Urinary bladder (tissue), 4 donors: ENCODE data around the gene AMPH. TPM values are rescaled to one million over a fixed set of nuclear protein-coding genes. Genes with fewer than 3 reads are reported as not detected.
"Not testable (repeated sequence)": the region's sequence is repeated elsewhere in the genome, so short reads cannot be mapped to it uniquely, and the experiment has no call there.

Source experiments
- DNase-seq: peaks from one replicate; pipeline ENCODE4 v3.0.0-alpha.2; 2015; ENCODE audit errors: extremely low spot score
- H3K27ac ChIP-seq: one replicate; pipeline ENCODE4 v1.5.1; 2013; ENCODE audit warnings: low read depth, mild to moderate bottlenecking, moderate library complexity
- H3K36me3 ChIP-seq: one replicate; pipeline ENCODE4 v1.6.1; 2013; ENCODE audit warnings: mild to moderate bottlenecking, moderate library complexity; ENCODE audit not compliant: insufficient read depth
- H3K4me1 ChIP-seq: one replicate; pipeline ENCODE4 v1.6.1; 2013; ENCODE audit warnings: mild to moderate bottlenecking, moderate library complexity; ENCODE audit not compliant: insufficient read depth
- H3K4me3 ChIP-seq: one replicate; pipeline ENCODE4 v1.5.1; 2013; ENCODE audit warnings: low read depth, low read length
- WGBS: extraction: QIAGEN DNeasy Blood & Tissue Kit; methylation state at CpG from one replicate; pipeline ENCODE4 v1.1.7; 2013; 5-methylcytosine and 5-hydroxymethylcytosine counted together
- polyA plus RNA-seq: library from polyadenylated mRNA; stranded (reverse); fragments of 200-250 nt; gene quantifications from one replicate; pipeline ENCODE4 v1.2.3, GENCODE V29; 2013
- total RNA-seq: library from RNA; depleted of rRNA; stranded (reverse); fragments of >200 nt; gene quantifications from one replicate; pipeline ENCODE4 v1.2.3, GENCODE V29; 2014
- donor health status: healthy with polysubstance abuse.
- donor health status: healthy.

AMPH gene
- total and polyA plus RNA-seq, 2 donors = 5.0 to 15.3 TPM

DNA sequence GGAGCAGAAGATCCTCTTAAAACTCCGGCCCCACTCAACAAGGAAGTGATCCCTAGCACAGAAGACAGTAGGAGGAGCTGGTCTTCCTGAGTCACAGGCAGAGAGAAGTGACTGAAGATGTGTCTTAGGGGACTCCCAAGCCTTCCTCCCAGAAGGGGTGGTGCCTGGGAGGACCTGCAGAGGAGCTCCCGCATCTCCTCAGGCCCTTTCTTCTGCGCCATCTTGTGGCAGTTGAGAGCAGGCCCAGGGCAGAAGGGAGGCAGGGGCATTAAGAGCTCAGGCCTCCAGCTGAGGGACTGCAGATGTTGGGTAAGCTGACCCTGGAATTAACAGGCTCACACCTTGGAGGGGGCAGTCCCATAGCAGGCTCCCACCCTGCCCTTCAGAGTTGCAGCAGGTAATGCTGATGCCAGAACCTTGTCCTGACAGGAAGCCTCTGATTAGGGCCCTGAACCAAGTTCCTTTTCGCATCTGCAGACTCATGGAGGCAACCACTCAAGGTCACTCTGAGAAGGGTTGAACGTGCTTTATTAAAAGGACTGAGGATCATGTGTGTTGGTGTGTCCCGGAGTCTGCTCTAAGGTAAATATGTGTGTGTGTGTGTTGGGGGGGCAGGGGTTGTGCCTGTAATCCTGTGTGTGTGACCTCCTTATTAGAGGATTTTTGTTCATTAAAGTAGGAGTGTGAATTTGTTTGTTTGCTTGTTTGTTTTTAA is 281.1 kb downstream of the AMPH start:
- H3K4me1 ChIP-seq, H3K27ac ChIP-seq, DNase-seq, H3K4me3 ChIP-seq, H3K36me3 ChIP-seq: not testable (repeated sequence)
- 74% methylated on average over 6 of the region's 6 CpGs for WGBS

DNA sequence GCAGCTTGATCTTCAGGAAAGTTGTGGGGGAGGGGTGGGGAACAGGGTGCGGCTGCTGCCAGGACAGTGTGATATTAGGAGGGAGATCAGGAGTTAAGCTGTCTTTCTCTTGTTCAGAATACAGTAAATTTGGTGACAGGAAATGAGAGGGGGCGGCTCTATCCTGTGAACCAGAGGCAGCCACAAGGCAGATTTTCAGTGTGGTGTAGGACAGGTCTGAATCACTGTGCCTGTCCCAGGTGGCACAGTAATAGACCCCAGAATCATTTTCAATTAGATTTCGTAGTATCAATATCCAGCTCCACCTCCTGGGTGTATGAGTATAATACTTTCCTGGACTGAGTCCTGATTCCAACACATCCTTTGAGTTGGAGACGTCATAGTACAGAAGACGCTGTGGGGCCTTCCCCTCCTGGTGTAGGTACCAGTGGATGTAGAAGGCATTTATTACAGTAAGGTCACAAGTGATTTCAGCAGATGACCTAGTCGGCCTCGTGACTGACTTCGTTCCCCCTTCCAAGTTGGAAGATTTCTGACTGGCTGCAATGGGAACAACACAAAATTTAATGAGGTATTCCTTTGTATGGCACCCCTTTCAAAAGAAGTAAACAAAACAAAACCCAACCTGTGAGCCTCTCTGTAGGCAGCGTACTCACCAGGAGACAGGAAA is 281.9 kb downstream of the AMPH start:
- WGBS = 87% methylated on average over 9 of the region's 9 CpGs
- DNase-seq, H3K36me3 ChIP-seq, H3K4me1 ChIP-seq, H3K4me3 ChIP-seq, H3K27ac ChIP-seq: not testable (repeated sequence)

DNA sequence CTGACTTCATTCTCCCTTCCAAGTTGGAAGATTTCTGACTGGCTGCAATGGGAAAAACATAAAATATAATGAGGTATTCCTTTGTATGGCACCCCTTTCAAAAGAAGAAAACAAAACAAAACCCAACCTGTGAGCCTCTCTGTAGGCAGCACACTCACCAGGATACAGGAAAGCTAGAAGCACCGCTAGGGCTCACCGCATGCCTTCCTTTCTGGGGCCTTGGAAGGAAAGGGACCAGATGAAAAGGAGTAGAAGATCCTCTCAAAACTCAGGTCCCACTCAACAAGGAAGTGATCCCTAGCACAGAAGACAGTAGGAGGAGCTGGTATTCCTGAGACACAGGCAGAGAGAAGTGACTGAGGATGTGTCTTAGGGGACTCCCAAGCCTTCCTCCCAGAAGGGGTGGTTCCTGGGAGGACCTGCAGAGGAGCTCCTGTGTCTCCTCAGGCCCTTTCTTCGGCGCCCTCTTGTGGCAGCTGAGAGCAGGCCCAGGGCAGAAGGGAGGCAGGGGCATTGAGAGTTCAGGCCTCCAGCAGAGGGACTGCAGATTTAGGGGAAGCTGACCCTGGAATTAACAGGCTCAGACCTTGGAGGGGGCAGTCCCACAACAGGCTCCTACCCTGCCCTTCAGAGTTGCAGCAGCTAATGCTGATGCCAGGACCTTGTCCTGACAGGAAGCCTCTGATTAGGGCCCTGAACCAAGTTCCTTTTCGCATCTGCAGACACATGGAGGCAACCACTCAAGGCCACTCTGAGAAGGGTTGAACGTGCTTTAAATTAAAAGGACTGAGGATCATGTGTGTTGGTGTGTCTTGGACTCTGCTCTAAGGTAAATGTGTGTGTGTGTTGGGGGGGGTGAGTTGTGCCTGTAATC is 285.6 kb downstream of the AMPH start:
- not testable (repeated sequence) for H3K4me3 ChIP-seq, H3K36me3 ChIP-seq, DNase-seq, H3K27ac ChIP-seq, H3K4me1 ChIP-seq
- 55% methylated on average over 6 of the region's 6 CpGs for WGBS

DNA sequence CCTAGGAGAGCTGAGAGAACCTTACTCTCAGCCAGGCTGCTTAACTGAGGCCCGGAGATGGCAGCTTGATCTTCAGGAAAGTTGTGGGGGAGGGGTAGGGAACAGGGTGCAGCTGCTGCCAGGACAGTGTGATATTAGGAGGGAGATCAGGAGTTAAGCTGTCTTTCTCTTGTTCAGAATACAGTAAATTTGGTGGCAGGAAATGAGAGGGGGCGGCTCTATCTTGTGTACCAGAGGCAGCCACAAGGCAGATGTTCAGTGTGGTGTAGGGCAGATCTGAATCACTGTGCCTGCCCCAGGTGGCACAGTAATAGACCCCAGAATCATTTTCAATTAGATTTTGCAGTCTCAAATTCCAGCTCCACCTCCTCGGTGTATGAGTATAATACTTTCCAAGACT is 286.4 kb downstream of the AMPH start:
- DNase-seq, H3K4me1 ChIP-seq, H3K4me3 ChIP-seq, H3K36me3 ChIP-seq, H3K27ac ChIP-seq: not testable (repeated sequence)
- 68% methylated on average over 3 of the region's 3 CpGs for WGBS

DNA sequence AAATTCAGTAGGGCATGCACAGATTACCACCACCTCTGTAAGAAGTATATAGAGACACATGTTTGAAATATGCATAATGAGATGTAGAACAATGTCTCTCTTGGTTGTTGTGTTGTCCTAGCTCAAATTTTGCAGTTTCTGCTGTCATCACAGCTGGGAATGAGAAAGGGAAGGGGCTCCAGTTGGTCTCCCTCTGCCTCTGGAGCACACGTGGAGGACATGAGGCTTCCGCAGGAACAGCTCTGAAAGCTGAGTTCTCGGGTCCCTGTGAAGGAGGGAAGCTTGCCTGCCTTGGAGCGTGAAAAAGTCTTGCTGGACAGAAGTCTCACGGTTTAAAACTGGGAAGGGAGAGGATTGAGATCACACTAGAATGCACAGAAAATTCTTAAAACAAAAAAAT is 289.0 kb downstream of the AMPH start:
- WGBS = 52% methylated on average over 5 of the region's 5 CpGs
- not testable (repeated sequence) for H3K36me3 ChIP-seq, H3K27ac ChIP-seq, H3K4me3 ChIP-seq, H3K4me1 ChIP-seq, DNase-seq

DNA sequence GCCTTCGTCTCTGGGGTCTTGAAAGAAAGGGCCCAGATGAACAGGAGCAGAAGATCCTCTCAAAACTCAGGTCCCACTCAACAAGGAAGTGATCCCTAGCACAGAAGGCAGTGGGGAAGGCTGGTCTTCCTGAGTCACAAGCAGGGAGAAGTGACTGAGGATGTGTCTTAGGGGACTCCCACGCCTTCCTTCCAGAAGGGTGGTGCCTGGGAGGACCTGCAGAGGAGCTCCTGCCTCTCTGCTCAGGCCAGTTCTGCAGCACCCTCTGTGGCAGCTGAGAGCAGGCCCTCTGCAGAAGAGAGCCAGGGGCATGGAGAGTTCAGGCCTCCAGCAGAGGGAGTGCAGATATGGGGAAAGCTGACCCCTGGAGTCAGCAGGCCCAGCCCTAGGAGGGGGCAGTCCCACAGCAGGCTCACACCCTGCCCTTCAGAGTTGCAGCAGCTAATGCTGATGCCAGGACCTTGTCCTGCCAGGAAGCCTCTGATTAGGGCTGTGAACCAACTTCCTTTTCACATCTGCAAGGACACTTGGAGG is 289.9 kb downstream of the AMPH start:
- H3K4me3 ChIP-seq, H3K27ac ChIP-seq, DNase-seq, H3K4me1 ChIP-seq, H3K36me3 ChIP-seq: not testable (repeated sequence)
- WGBS = 81% methylated on average over 2 of the region's 2 CpGs

DNA sequence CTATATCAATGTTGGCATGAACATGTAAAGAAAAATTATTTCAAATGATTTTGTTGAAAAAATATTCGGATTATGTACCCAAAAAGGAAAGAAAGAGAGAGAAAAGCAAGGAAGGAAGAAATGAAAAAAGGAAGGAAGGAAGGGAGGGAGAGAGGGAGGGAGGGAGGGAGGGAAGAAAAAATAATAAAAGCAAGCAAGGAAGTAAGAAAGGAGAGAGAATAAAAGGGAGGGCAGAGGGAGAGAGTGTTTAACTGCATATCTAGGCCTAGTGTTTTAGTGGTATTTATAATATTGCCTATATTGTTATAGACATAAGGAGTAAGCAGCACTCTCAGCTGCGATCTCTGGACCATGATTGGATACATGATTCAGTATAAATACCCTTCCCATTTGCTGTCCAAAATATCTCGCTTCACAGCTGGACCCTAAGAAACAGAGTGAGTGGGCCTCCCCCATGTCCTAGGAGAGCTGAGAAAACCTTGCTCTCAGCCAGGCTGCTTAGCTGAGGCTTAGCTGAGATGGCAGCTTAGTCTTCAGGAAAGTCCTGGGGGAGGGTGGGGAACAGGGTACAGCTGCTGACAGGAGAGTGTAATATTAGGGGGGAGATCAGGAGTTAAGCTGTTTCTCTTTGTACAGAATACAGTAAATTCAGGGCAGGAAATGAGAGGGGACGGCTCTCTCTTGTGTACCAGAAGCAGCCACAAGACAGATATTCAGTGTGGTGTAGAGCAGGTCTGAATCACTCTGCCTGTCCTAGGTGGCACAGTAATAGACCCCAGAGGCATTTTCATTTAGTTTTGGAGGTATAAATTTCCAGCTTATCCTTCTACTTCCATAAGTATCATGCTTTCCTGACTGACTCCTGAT is 291.0 kb downstream of the AMPH start:
- Histone ChIP-seq H3K27ac (no peak overlapping the region), H3K4me1 (no peaks in the 10 kb centered on the region), H3K4me3 (no peak overlapping the region), H3K36me3 (no peaks in the 10 kb centered on the region)
- no peak for DNase-seq
- WGBS = 71% methylated on average over 4 of the region's 4 CpGs

DNA sequence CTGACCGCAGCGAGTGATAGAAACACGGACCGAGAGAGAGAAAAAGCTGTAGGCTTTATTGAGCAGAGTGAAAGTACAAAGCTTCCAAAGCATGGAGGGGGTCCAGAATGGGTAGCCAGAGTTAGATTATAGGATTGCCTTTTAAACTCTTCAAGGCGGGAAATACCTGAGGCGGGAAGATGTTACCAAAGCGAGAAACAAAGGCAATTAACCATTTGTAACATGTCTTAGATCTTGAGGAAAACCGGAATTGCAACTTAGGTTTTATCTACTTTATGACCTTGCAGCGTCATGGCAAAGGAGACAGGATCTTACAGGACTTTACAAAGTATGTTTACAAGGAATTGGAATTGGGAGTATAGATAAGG is 295.0 kb downstream of the AMPH start:
- 44% methylated on average over 9 of the region's 9 CpGs for WGBS
- H3K4me3 ChIP-seq, H3K4me1 ChIP-seq, H3K36me3 ChIP-seq, H3K27ac ChIP-seq, DNase-seq: not testable (repeated sequence)

DNA sequence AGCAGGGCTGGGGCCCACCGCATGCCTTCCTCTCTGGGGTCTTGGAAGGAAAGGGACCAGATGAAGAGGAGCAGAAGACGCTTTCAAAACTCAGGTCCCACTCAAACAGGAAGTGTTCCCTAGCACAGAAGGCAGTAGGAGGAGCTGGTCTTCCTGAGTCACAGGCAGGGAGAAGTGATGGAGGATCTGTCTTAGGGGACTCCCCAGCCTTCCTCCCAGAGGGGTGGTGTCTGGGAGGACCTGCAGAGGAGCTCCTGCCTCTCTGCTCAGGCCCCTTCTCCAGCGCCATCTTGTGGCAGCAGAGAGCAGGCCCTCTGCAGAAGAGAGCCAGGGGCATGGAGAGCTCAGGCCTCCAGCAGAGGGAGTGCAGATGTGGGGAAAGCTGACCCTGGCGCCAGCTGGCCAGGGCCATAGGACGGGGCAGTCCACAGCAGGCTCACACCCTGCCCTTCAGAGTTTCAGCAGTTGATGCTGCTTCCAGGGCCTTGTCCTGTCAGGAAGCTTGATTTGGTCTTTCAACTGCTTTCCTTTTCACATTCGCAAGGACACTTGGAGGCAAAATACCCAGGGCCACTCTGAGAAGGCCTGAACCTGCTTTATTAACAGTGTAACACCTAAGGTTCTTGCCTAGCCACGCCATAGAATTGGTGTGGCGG is 295.6 kb downstream of the AMPH start:
- Histone ChIP-seq H3K4me3 (no peak overlapping the region), H3K27ac (no peak overlapping the region), H3K36me3 (no peaks in the 10 kb centered on the region), H3K4me1 (no peaks in the 10 kb centered on the region)
- DNase-seq = no peak
- WGBS = 55% methylated on average over 8 of the region's 8 CpGs

DNA sequence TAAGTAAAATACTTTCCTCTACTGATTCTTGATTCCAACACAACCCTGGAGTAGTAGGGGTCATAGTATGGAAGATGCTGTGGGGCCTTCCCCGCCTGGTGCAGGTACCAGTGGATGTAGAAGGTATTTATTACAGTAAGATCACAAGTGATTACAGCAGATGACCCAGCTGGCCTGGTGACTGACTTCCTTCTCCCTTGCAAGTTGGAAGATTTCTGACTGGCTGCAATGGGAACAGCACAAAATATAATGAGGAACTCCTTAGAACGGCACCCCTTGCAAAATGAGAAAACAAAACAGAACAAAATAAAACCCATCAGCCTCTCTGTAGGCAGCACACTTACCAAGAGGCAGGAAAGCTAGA is 296.1 kb downstream of the AMPH start:
- WGBS = 81% methylated on average over 2 of the region's 2 CpGs
- no peaks in the 10 kb centered on the region for H3K4me1 ChIP-seq
- no peak for DNase-seq
- H3K4me3 ChIP-seq = no peak overlapping the region
- H3K27ac ChIP-seq = no peak overlapping the region
- H3K36me3 ChIP-seq = no peaks in the 10 kb centered on the region

DNA sequence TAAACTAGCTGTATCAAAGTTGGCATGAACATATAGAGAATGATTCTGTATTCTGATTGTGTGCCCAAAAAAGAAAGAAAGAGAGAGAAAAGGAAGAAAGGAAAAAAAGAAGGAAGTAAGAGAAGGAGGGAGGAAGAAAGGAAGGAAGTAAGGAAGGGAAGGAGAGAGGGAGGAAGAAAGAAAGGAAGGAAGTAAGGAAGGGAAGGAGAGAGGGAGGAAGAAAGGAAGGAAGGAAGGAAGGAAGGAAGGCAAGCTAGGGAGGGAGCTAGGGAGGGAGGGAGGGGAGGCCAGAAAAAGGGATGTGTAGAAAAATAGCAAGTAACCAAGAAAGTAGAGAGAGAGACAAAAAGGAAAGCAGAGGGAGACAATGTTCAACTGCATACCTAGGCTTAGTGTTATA is 297.0 kb downstream of the AMPH start:
- H3K27ac ChIP-seq = no peak overlapping the region
- no peak for DNase-seq
- H3K4me1 ChIP-seq = no peaks in the 10 kb centered on the region
- H3K4me3 ChIP-seq = no peak overlapping the region
- H3K36me3 ChIP-seq = no peaks in the 10 kb centered on the region
